Urinary bladder (tissue), 4 donors: ENCODE results near the gene KCNQ1OT1. TPM values are rescaled to one million over a fixed set of nuclear protein-coding genes. Genes with fewer than 3 reads are reported as not detected.
"Not testable (repeated sequence)": the region's sequence is repeated elsewhere in the genome, so short reads cannot be mapped to it uniquely, and the experiment has no call there.

ENCODE experiments used
- DNase-seq: peaks from one replicate; pipeline ENCODE4 v3.0.0-alpha.2; 2015; ENCODE audit errors: extremely low spot score
- H3K27ac ChIP-seq: one replicate; pipeline ENCODE4 v1.5.1; 2013; ENCODE audit warnings: low read depth, mild to moderate bottlenecking, moderate library complexity
- H3K36me3 ChIP-seq: one replicate; pipeline ENCODE4 v1.6.1; 2013; ENCODE audit warnings: mild to moderate bottlenecking, moderate library complexity; ENCODE audit not compliant: insufficient read depth
- H3K4me1 ChIP-seq: one replicate; pipeline ENCODE4 v1.6.1; 2013; ENCODE audit warnings: mild to moderate bottlenecking, moderate library complexity; ENCODE audit not compliant: insufficient read depth
- H3K4me3 ChIP-seq: one replicate; pipeline ENCODE4 v1.5.1; 2013; ENCODE audit warnings: low read depth, low read length
- WGBS: extraction: QIAGEN DNeasy Blood & Tissue Kit; methylation state at CpG from one replicate; pipeline ENCODE4 v1.1.7; 2013; 5-methylcytosine and 5-hydroxymethylcytosine counted together
- polyA plus RNA-seq: library from polyadenylated mRNA; stranded (reverse); fragments of 200-250 nt; gene quantifications from one replicate; pipeline ENCODE4 v1.2.3, GENCODE V29; 2013
- total RNA-seq: library from RNA; depleted of rRNA; stranded (reverse); fragments of >200 nt; gene quantifications from one replicate; pipeline ENCODE4 v1.2.3, GENCODE V29; 2014
- donor health status: healthy with polysubstance abuse.
- donor health status: healthy.

The KCNQ1OT1 gene
- total and polyA plus RNA-seq, 2 donors: 0.06 to 24.7 TPM

DNA sequence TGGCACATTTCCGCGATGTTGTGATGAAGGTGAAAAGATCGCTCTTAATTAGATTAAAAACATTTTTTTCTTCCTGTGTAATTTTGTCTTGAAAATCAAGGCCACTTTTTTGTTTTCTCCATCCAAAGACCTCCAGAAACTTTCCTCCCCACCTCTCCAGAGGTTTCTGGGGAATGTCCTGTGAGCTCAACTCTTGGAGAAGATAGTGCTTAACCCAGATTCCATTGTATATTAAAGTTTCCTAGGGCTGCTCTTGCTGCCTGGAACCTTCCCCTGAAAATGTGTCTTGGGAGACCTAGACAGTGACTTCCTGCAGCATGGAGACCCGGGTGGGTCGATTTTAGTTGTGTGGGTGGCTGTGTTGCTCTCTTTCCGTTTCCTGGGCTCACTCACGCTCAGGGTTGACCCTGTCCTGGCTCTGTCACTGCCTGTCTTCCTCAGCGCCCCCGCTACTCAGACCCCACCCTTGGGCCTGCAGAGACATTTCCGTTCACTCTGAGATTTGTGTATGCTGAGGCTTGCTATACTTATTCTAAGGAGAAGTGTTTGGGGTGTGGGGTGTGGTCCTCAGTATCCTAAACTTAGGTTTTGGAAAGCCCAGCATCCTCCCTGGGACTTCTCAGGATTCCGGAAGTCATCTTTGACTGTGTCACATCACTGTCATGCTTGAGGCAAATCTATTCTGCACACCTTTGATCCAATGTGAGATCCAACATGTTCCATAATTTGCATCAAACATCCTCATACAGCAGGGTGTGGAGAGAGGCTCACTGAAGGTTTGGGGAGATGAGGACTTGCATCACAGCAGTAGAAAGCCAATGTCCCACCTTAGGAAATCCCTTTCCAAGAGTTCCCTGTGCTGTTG lies 47.2 kb downstream of the KCNQ1OT1 start:
- H3K4me3 ChIP-seq: no peak overlapping the region
- WGBS: 84% methylated on average over 11 of the region's 11 CpGs
- no peak for DNase-seq
- H3K27ac ChIP-seq: no peak overlapping the region
- no peaks in the 10 kb centered on the region for H3K36me3 ChIP-seq
- H3K4me1 ChIP-seq: no peaks in the 10 kb centered on the region

DNA sequence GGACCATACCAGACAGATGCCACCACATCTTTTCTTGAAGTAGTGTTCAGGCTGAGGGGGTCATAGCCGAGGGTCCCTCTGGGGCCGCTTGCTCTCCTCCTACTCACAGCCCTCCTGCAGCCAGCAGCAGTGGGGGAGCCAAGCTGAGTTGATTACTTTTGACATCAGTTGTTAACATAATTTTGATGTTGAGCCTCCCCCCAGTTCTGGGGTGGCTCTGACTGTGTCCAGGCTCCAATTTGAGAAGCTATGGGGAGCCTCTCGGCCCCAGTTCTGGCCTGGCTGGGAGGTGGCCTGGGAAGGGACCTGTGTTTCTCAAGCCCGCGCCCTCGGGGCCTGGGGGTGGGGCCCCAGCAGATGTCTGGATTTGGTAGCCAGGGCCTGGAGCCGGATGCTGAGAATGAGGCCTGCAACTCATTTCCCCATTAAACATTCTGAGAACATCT lies 47.9 kb downstream of the KCNQ1OT1 start:
- 88% methylated on average over 7 of the region's 7 CpGs for WGBS
- no peak overlapping the region for H3K27ac ChIP-seq
- DNase-seq: no peak

DNA sequence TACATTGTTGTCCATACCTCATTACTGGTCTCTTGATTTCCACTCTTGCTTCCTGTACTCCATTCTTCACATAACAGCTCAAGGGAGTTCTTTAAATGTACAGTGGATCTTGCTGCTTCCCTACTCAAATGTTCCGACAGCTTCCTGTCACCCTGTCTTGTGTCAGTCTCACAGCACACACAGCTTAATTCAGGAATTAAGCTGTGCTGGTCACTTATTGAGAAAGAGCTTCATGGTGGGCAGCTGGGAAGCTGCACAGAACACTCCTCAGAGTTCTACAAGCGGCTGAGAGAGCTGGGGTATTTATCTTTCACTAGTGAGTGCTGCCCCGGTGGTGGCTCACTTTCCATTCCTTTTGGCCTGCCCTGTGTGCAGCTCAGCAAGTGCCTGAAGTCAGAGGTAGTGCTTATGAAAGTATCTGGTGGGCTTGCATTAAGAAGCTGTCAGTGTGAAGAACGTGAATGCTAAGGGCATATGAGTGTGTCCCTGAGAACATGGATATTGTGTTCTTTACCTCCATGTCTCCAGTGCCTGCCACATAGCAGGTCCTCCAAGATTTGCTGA lies 48.7 kb downstream of the KCNQ1OT1 start:
- WGBS: 94% methylated on average over 4 of the region's 4 CpGs
- Histone ChIP-seq H3K4me1 (no peaks in the 10 kb centered on the region), H3K4me3 (no peak overlapping the region), H3K27ac (no peak overlapping the region), H3K36me3 (no peaks in the 10 kb centered on the region)
- no peak for DNase-seq

More for the DNA sequence above, 47.9 kb downstream of the KCNQ1OT1 start:
- Histone ChIP-seq H3K36me3 (no peaks in the 10 kb centered on the region), H3K4me3 (no peak overlapping the region), H3K4me1 (no peaks in the 10 kb centered on the region)

DNA sequence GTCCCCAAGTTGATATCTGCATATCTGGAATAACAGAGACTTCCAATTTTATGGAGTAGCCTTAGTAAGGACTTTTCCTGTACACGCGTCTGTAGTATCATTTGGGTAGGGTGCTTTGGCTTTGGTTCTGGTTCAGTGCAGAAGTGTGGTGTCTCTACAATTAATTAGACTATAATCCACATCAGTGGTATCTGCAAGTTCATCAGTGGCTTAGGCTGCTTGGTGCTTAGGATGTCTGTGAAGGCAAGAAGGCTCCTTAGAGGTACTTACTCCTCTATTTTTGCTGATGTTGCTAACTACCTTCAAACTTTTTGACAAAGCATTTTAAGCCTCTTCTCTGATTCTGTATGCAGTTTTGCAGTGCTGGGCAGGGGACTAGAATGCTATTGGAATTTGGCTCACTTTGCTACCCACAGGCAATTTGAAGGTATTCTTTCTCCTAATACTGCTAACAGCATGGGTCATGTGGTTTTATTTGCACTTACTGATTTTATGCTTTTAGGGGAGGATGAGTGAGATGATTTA lies 49.4 kb downstream of the KCNQ1OT1 start:
- Histone ChIP-seq H3K36me3 (no peaks in the 10 kb centered on the region), H3K27ac (no peak overlapping the region), H3K4me1 (no peaks in the 10 kb centered on the region), H3K4me3 (no peak overlapping the region)
- no peak for DNase-seq
- 98% methylated on average over 2 of the region's 2 CpGs for WGBS

DNA sequence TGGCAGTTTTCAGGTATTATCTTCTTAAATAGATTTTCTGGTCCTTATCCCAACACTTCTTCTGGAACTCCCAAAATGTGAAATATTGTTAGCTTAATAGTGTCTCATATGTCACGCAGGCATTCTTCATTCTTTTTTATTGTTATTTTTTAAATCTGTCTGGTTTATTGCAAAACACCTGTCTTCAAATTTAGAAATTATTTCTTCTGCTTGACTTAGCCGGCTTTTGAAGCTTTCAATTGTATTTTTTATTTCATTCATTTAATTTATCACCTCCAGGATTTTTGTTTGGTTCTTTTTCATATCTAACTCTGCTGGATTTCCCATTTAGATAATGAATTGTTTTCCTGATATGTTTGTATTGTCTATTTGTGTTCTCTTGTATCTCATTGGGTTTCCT lies 49.9 kb downstream of the KCNQ1OT1 start:
- H3K4me1 ChIP-seq: no peaks in the 10 kb centered on the region
- no peaks in the 10 kb centered on the region for H3K36me3 ChIP-seq
- no peak overlapping the region for H3K27ac ChIP-seq
- no peak for DNase-seq
- H3K4me3 ChIP-seq: no peak overlapping the region
- WGBS: 98% methylated on average over 2 of the region's 2 CpGs

DNA sequence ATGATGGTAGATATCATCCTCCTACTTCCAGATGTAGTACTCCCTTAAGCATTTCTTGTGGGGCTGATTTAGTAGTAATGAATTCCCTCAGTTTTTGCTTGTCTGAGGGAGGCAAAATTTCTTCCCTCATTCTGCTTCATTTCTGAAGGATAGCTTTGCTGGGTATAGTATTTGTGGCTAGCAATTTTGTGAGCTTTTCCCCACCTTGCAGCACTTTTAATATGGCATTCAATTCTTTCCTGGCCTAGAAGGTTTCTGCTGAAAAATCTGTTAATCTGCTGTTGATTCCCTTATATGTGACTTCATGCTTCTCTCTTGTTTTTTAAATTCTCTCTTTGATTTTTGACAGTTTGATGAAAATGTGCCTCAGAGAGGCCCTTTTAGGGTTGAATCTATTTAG lies 50.4 kb downstream of the KCNQ1OT1 start:
- no peak overlapping the region for H3K4me3 ChIP-seq
- no peaks in the 10 kb centered on the region for H3K4me1 ChIP-seq
- DNase-seq: no peak
- no peak overlapping the region for H3K27ac ChIP-seq
- no peaks in the 10 kb centered on the region for H3K36me3 ChIP-seq

DNA sequence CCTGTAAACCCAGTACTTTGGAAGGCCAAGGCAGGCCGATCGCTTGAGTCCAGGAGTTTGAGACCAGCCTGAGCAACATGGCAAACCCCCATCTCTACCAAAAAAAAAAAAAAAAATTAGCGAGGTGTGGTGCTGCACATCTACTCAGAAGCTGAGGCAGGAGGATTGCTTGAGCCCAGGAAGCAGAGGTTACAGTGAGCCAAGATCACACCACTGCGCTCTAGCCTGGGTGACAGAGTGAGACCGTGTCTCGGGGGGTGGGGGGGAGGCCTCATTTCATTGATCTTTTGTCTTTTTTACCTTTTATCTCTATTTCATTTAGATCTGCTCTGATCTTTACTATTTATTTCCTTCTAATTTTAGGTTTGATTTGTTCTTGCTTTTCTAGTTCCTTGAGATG lies 51.8 kb downstream of the KCNQ1OT1 start:
- no peak overlapping the region for H3K4me3 ChIP-seq
- no peak overlapping the region for H3K27ac ChIP-seq
- WGBS: 97% methylated on average over 6 of the region's 6 CpGs
- DNase-seq: no peak
- H3K4me1 ChIP-seq: no peaks in the 10 kb centered on the region
- H3K36me3 ChIP-seq: no peaks in the 10 kb centered on the region

DNA sequence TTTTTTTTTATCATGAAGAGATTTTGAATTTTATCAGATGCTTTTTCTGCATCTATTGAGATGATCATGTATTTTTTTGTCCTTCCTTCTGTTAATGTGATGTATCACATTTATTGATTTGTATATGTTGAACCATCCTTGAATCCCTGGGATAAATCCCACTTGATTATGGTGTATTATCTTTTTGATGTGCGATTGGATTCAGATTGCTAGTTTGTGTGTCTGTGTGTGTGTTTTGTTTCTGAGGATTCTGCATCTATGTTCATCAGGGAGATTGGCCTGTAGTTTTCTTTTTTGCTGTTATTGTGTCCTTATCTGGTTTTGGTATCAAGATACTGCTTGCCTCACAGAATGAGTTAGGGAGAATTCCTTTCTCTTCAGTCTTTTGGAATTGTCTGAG lies 52.6 kb downstream of the KCNQ1OT1 start:
- H3K4me3 ChIP-seq: no peak overlapping the region
- H3K36me3 ChIP-seq: no peaks in the 10 kb centered on the region
- H3K4me1 ChIP-seq: no peaks in the 10 kb centered on the region
- no peak for DNase-seq
- WGBS: 97% methylated on average over 1 of the region's 1 CpG
- H3K27ac ChIP-seq: no peak overlapping the region

DNA sequence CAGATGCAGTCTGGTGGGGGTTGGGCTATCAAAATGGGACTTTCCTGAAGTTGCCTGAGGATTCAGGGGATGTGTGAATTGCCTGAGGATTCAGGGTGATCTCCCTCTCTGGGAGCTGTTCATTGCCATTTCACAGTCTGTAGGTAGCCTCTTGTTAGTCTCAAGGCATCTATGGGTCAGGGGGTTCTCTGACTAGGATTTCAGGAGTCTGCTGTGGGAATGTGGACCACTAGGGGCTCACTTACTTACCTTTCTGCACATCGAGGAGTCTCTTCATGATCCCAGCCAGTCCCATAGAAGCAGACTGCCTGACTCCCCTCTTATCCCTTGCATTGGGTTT lies 54.0 kb downstream of the KCNQ1OT1 start:
- Histone ChIP-seq H3K4me3 (no peak overlapping the region), H3K27ac (no peak overlapping the region), H3K4me1 (no peaks in the 10 kb centered on the region), H3K36me3 (no peaks in the 10 kb centered on the region)
- WGBS: 94% methylated on average over 1 of the region's 1 CpG
- DNase-seq: no peak

DNA sequence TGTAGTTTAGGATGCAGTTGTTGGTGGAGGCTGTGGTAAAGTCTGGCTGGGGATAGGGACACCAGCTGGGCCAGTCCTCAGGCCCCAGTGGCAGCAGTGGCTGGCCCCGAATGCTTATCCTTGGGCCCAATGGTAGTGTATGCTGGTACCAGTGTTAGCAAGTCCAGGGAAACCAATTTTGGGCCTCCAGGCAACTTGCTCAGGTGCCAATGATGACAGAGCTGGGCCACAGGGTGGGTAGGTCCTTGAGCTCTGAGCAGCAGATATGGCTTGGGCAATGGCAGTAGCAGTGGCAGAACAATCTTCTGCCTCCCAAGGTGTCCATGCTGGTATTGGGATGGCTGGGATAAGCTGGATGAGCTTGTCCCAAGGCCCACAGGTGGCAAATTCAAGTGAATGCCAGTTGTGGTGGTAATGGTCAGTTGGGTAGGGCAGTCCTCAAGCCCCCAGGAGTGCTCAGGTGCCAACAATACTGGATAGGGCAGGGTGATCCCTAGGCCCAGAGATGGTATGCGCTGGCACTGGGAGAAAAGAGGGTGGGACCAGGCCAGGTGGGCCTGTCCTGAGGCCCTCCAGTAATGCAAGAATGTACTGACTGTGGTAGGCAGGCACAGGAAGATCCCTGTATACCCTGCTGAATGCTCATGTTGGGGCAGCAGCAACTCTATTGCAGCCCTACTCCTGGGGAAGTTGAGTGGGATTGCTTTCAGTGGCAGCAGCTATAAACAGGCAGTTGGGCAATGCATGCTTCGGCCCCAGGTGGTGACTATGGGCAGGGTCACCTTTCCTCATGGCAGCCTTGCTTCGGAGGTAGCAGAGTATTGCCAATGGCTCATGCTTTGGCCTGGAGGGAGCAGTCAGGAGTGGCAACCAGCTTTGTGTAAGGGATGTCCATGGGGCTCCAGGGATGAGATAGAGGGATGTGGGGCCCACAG lies 54.7 kb downstream of the KCNQ1OT1 start:
- 93% methylated on average over 4 of the region's 4 CpGs for WGBS
- Histone ChIP-seq H3K4me1 (no peaks in the 10 kb centered on the region), H3K27ac (no peak overlapping the region), H3K36me3 (no peaks in the 10 kb centered on the region), H3K4me3 (no peak overlapping the region)
- no peak for DNase-seq

DNA sequence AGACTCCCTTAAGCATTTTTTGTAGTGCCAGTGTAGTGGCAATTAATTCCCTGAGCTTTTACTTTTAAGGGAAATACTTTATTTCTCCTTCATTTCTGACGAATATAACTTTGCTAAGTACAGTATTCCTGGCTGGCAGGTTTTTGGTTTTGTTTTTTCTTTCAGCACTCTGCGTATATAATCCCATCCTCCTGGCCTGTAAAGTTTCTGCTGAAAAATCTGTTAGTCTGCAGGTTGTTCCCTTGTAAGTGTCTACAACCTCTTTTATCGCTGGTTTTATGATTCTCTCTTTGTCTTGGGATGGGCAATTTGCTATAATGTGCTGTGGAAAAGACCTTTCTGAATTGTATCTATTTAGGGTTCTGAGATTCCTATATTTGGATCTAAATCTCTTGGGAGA lies 56.0 kb downstream of the KCNQ1OT1 start:
- H3K36me3 ChIP-seq: no peaks in the 10 kb centered on the region
- WGBS: 87% methylated on average over 3 of the region's 3 CpGs
- H3K27ac ChIP-seq: no peak overlapping the region
- H3K4me1 ChIP-seq: no peaks in the 10 kb centered on the region
- DNase-seq: no peak
- H3K4me3 ChIP-seq: no peak overlapping the region

DNA sequence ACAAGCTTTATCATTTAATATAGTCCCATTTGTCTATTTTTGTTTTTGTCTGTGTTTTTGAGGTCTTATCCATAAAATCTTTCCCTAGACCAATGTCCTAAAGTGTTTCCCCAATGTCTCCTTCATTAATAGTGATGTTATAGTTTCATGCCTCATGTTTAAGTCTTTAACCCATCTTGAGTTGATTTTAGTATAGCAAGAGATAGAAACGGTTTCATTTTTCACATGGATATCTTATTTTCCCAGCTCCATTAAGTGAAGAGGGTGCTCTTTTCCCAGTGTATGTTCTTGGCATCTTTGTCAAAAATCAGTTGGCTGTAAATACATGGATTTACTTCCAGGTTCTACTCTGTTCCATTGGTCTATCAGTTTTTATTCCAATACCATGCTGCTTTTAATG lies 58.2 kb downstream of the KCNQ1OT1 start:
- no peaks in the 10 kb centered on the region for H3K36me3 ChIP-seq
- no peaks in the 10 kb centered on the region for H3K4me1 ChIP-seq
- no peak overlapping the region for H3K27ac ChIP-seq
- 91% methylated on average over 1 of the region's 1 CpG for WGBS
- no peak overlapping the region for H3K4me3 ChIP-seq
- no peak for DNase-seq

DNA sequence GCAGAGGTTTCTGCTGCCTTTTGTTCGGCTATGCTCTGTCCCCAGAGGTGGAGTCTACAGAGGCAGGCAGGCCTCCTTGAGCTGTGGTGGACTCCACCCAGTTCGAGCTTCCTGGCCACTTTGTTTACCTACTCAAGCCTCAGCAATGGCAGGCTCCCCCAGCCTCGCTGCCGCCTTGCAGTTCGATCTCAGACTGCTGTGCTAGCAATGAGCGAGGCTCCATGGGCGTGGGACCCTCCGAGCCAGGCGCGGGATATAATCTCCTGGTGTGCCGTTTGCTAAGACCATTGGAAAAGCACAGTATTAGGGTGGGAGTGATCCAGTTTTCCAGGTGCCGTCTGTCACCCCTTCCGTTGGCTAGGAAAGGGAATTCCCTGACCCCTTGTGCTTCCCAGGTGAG lies 60.0 kb downstream of the KCNQ1OT1 start:
- H3K4me1 ChIP-seq, H3K4me3 ChIP-seq, DNase-seq, H3K27ac ChIP-seq, H3K36me3 ChIP-seq: not testable (repeated sequence)
- 86% methylated on average over 13 of the region's 13 CpGs for WGBS
